GM19099 (cell line): Measurements from ENCODE around the gene KEL.

Experiments
- POLR2A ChIP-seq: IDR thresholded peaks from 3 replicates; pipeline ENCODE4 v1.6.1; 2011; ENCODE audit warnings: low read depth; ENCODE audit not compliant: insufficient read length; ENCODE audit errors: extremely low read depth

KEL gene

DNA sequence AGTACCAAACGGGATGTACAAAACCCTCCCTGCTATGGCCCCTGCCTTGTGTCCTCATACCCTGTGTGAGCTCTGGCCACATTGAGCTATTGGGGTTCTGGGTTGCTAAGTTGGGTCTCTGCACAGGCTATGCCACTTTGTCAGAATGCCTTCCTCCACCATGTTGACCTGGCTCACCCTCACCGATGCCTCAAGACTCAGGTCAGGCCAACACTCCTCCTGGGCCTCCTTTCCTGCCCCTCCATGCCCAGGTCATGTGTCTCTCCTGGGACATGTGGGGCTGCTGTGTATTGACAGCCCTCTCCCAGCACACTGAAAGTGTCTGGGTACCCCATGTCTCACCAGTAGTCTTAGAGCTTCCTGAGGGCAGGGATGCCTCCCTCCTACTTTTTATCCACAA, 43.3 kb downstream of the KEL start:
- TF ChIP-seq POLR2A, result no peak

- TF ChIP-seq POLR2A, result no peak
These were observed 44.7 kb downstream of the KEL start for GRCh38 chr7:142917447-142917846.

DNA sequence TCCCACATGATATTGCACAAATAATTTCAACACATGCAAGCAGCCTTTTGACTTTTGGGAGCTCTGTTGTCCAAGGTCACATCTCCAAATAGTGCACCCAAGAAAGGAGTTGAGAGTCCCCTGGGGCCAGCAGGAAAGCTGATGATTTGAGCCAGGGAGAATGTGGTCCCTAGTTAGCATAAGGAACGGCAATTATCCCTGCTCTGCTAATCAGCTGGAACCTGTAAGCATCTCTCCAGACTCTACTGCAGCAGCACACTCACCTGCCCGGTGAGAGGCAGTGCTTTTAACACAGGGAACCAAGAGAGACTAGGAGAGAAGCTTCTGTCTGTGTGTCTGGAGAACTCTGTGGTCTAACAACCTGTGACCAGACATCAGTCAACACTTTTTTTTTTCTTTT, 45.7 kb downstream of the KEL start:
- no peak for TF ChIP-seq POLR2A

DNA sequence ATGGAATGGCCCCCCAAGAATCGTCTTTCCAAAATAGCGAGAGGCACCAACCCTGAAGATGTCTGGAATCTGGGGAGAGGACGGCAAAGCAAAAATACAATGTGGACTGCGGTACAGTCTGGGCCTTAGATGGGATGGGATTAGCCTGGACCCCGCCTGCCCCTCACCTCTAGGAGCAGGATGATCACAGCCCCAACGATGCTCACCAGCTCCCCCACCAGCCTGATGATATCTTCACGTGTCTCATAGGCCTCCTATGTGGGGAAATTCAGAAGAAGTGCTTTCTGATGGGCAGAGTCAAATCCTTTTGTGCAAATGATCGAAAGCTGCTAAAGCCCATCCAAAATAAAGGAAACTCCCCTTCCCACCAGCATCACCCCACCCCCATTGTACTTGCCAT, 46.8 kb downstream of the KEL start:
- no peak for TF ChIP-seq POLR2A

DNA sequence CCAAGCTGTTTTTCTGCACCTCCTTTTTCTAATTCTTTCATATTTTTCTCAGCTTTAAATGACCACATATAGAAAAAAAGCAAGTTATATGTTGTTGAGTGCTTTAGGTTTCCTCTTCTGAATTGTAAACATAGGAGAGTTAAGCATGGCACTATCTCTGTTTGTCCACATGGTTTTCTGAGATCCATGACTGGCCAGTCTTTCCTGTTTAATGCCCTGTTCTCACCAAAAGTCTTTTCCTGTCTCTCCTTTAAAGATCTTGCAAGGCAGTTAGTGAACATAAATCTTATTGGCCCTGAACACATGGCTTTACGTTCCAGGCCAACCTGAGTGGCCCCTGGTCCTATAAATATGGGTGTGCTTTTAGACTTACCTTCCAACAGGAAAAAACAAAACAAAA, 48.0 kb downstream of the KEL start:
- TF ChIP-seq POLR2A, result no peak

- no peak for TF ChIP-seq POLR2A
These were observed 48.6 kb downstream of the KEL start for GRCh38 chr7:142913566-142913965.

GRCh38 chr7:142913051-142913450, 49.1 kb downstream of the KEL start:
- no peak for TF ChIP-seq POLR2A

DNA sequence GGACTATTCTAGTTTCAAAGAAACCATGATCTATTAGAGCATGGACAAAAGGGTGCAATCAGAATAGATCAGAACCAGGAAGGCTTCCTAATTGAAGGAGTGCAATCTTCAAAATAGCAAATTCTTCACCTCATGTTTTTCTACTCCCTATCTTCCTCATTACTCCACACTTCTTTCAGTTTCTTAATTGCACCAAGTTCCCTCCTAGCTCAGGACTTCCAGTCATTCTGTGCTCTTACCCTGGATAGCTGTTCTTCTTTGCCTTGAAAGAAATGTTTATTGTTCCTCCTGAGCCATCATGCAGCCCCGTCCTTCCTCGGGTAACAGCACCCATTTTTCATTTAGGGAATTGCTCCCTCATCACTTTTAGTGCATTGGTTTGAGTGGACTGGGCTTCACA, 51.7 kb downstream of the KEL start:
- TF ChIP-seq POLR2A, result no peak

DNA sequence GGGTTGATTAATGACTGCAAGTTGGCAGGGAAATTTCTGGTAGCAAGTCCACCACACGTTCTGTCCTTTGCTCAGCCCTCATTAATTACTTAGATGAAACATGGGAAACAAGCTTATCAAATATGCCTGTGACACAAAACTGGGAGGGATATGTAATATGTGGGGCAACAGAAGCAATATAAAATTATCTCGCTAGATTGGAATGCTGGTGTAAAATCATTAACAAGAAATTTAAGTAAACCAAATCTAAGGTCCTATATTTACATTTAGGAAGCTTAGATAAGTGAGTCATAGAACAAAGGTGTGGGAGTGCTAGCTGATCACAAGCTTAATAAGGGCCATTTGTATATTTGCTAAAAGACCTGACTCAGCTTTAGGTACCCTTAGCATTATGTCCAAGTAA, 52.1 kb downstream of the KEL start:
- no peak for TF ChIP-seq POLR2A

DNA sequence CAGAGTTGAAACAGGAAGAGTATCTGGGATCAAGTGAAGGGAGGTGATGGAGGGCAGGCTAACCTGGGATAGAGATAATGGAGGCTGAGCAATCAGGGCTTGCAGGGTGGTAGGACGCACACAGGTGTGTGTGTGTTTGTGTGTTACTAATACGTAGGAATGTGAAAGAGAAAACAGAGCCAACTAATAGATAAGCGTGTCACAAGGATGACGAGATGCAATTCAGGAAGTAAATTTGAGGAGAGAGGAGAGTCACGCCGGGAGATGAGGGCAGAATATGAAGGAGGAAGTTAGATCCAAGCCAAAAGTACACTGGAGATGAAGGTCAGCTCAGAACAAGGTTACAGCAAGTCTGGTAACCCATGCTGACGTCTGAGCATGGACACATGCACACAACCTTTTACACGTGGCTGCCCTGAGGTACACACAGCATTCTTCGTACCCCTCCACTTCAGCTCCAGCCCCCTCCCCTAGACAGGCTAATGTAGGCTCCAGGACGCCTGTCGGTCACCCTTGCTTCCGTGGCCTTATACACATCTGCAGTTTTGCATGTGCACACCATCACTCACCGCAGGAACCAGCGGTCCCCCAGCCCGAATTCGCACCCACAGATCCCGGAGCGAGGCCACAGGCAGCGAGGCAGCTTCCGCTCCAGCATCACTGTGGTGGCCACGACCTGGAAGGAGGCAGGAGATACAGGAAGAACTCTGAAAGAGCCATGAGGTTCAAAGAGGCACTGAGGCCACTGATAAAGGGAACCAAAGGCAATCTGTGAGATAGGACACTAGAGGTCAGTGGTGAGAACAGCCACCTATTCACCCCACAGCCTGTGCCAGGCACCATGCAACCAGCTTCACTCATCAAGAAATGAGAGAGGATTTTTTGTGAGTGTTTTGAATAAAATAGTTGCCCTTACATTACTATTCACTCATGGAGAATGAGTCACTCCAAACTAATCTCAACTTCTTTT, 53.0 kb downstream of the KEL start:
- TF ChIP-seq POLR2A, result no peak

GRCh38 chr7:142908290-142908689, 53.9 kb downstream of the KEL start:
- TF ChIP-seq POLR2A, result no peak

DNA sequence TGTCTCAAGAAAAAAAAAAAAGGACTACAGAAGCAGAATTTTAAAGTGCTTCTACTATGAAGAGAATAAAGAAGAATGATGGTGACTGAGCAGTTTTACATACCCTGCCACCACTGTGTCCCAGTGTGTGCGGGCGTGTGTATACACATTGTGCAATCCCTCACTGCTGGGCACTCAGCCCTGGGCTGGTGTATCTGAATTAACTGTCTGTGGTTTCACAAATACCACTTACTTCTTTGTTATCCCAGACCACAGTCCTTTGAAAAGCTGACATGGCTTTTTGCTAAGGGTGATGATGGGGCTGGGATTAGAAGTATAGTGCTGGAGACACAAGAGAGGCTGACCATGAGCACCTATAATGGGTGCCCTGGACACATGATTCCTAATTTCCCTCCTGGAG, 55.5 kb downstream of the KEL start:
- TF ChIP-seq POLR2A, result no peak

- no peak for TF ChIP-seq POLR2A
These were observed 56.4 kb downstream of the KEL start for GRCh38 chr7:142905759-142906158.

DNA sequence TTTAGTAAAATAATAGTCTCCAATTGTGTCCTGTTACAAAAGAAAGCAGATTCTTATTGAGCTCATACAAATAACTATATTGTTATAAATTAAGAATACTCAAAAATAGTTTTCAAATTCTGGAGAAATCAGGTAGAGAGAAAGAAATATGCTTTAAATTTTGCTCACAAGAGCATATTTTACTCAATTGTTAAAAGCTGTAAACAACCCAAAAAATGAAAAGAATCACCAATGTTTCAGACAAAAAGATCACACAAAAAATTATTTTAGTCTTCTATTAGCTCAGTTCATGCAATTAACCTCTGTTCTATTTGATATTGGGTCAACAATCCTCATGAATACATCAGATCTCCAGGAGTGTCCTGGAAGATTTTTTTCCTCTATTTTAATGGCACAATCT, 58.0 kb downstream of the KEL start:
- TF ChIP-seq POLR2A, result no peak

DNA sequence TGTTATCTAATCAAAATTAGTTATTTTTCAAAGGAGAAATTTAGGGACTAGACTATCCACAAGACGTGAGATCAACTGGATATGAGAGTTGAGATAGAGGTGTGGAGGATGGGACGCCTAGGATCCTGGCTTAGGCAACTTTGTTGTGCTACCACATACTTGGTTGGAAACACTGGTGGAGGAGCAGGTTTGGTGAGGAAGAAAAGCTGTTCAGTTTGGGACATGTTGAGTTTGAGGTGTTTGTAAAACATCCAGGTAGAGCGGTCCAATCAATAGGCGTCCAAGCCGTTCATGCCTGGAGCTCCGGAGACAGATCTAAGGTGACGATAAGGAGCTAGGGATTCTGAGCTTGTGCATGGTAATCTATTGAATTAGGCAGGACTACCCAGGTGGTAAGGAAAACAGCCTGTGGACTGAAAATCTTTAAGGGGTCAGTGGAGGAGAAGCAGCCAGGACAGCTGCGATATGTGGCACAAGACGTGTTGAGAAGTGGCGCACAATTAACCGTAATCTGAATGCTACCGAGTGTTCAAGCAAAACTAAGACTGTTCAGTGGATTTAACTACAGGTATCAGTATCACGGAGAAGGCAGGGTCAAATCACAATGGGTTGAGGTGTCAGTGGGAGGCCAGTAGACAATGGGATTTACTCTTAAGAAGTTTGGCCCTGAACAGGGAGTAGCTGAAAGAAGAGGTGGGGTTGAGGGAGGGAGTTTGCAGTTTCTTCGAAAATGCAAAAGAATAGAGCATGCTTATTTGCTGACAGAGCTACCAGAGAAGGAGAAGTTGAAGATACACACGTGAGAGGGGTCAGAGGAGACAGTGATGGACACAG, 60.5 kb downstream of the KEL start:
- no peak for TF ChIP-seq POLR2A

DNA sequence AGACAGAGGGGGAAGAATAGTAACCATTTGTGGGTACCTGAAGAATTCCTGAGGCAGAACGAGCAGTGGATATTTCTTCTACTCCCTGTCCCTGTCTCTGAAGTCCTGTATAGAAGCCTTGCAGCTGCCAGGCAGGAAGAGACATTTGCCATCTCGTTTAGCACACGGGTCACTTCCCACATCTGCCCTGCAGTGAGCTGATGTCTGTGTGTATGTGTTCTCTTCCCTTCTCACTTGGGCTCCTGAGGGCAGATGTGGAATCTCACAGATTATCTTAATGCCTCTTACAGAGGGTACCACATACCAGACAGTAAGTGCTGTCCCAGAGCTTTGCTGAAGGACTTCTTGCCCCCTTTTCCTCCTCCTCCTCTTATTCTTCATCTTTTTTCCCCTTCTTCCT, 62.5 kb downstream of the KEL start:
- no peak for TF ChIP-seq POLR2A
